CD8-positive, alpha-beta memory T cell (primary cell): Measurements from ENCODE around the gene RBM20. TPM values are rescaled to one million over a fixed set of nuclear protein-coding genes. Genes with fewer than 3 reads are reported as not detected.
"Not testable (repeated sequence)": the region's sequence is repeated elsewhere in the genome, so short reads cannot be mapped to it uniquely, and the experiment has no call there.

ENCODE experiments used
- CTCF ChIA-PET: fragments of 350-600 bp; sonication (Branson Sonifier 250); formaldehyde crosslinking; loops from one replicate; lab custom pipeline; 2021; ENCODE audit warnings: antibody characterized with exemption; lab: Charles Lee
- POLR2A ChIA-PET: fragments of 350-600 bp; sonication (Branson Sonifier 250); formaldehyde crosslinking; loops from one replicate; lab custom pipeline; 2021; ENCODE audit warnings: antibody characterized with exemption; lab: Charles Lee
- DNase-seq, 5 donors: peaks; one replicate each; pipeline versions ENCODE4 v3.0.0 to v3.0.0-alpha.2; 2020 to 2022; ENCODE audit warnings: mixed read lengths in 1 of 5
- H3K27ac ChIP-seq: one replicate; pipeline ENCODE4 v1.7.0; 2013; ENCODE audit warnings: low read depth, mild to moderate bottlenecking, low read length, moderate library complexity
- H3K27me3 ChIP-seq: 2 replicates; pipeline ENCODE4 v1.7.0; 2013; ENCODE audit warnings: low read length, mild to moderate bottlenecking; ENCODE audit not compliant: insufficient read depth, poor library complexity, severe bottlenecking
- H3K36me3 ChIP-seq: 2 replicates; pipeline ENCODE4 v1.7.0; 2013; ENCODE audit warnings: mild to moderate bottlenecking, low read length, moderate library complexity; ENCODE audit not compliant: insufficient read depth
- H3K4me1 ChIP-seq: 2 replicates; pipeline ENCODE4 v1.7.0; 2013; ENCODE audit warnings: mild to moderate bottlenecking, low read length, moderate library complexity; ENCODE audit not compliant: insufficient read depth
- H3K4me3 ChIP-seq: 2 replicates; pipeline ENCODE4 v1.7.0; 2013; ENCODE audit warnings: mild to moderate bottlenecking, low read length
- H3K9me3 ChIP-seq: 2 replicates; pipeline ENCODE4 v1.7.0; 2013; ENCODE audit warnings: mild to moderate bottlenecking, low read length
- H3K27ac Mint-ChIP-seq, 8 donors: one replicate each; pipeline ENCODE4 v1.8.0; 2020 to 2021; ENCODE audit warnings: mixed read lengths in 8 of 8, mild to moderate bottlenecking in 6 of 8, inconsistent platforms in 3 of 8, moderate library complexity in 3 of 8
- H3K27me3 Mint-ChIP-seq, 2 donors: one replicate each; pipeline ENCODE4 v1.8.0; 2020 to 2021; ENCODE audit warnings: mixed read lengths in 2 of 2, mild to moderate bottlenecking in 1 of 2, moderate library complexity in 1 of 2
- H3K36me3 Mint-ChIP-seq, 3 donors: one replicate each; pipeline ENCODE4 v1.8.0; 2020 to 2021; ENCODE audit warnings: mixed read lengths in 3 of 3, inconsistent platforms in 1 of 3, mild to moderate bottlenecking in 1 of 3
- H3K4me1 Mint-ChIP-seq, 3 donors: one replicate each; pipeline ENCODE4 v1.8.0; 2020 to 2021; ENCODE audit warnings: mixed read lengths in 3 of 3, inconsistent platforms in 1 of 3, mild to moderate bottlenecking in 1 of 3
- H3K4me3 Mint-ChIP-seq, 7 donors: one replicate each; pipeline ENCODE4 v1.8.0; 2020 to 2021; ENCODE audit warnings: mixed read lengths in 7 of 7, mild to moderate bottlenecking in 6 of 7, moderate library complexity in 4 of 7, inconsistent platforms in 2 of 7
- H3K9me3 Mint-ChIP-seq, 5 donors: one replicate each; pipeline ENCODE4 v1.8.0; 2020 to 2022; ENCODE audit warnings: mixed read lengths in 5 of 5, mild to moderate bottlenecking in 3 of 5, moderate library complexity in 2 of 5, inconsistent platforms in 1 of 5
- polyA plus RNA-seq: library from polyadenylated mRNA; unstranded; fragments of 300-500 nt; fragmentation: Illumina TruSeq; gene quantifications from one replicate; pipeline ENCODE4 v1.2.3, GENCODE V29; 2021
- total RNA-seq, 2 experiments: library from RNA; stranded (reverse); gene quantifications; one replicate each; pipeline ENCODE4 v1.2.3, GENCODE V29; 2021

Gene RBM20
- total and polyA plus RNA-seq, 3 experiments from 2014 or later = 0.07 to 0.09 TPM; not detected in 1

GRCh38 chr10:110721406-110722038, 77.4 kb downstream of the RBM20 start:
- Histone ChIP-seq H3K9me3 (no peaks in the 10 kb centered on the region), H3K27ac (no peak overlapping the region), H3K27me3 (no peaks in the 10 kb centered on the region), H3K36me3 (no peaks in the 10 kb centered on the region), H3K4me3 (no peak overlapping the region), H3K4me1 (peaks cover 32% of the 10 kb centered on the region)
- H3K9me3 Mint-ChIP-seq = no peaks in the 10 kb centered on the region
- peaks cover 20 to 25% (median 21%) of the 10 kb centered on the region in 3 donors for H3K4me1 Mint-ChIP-seq
- DNase-seq = no peak
- CTCF ChIA-PET = no interaction called here
- no peaks in the 10 kb centered on the region for H3K27me3 Mint-ChIP-seq
- POLR2A ChIA-PET = no interaction called here
- H3K4me3 Mint-ChIP-seq = no peak overlapping the region
- peak overlapping the region in 1 of 8 donors; percentile 2 for H3K27ac Mint-ChIP-seq
- H3K36me3 Mint-ChIP-seq = no peaks in the 10 kb centered on the region

GRCh38 chr10:110723224-110723891, 79.2 kb downstream of the RBM20 start:
- Mint-ChIP-seq H3K36me3 (no peaks in the 10 kb centered on the region), H3K27ac (peak overlapping the region in 1 of 8 donors; percentile 61), H3K9me3 (no peaks in the 10 kb centered on the region), H3K4me3 (peak overlapping the region in 3 of 7 donors; percentile 8 to 49 (median 15)), H3K4me1 (peaks cover 20 to 25% (median 21%) of the 10 kb centered on the region in 3 donors), H3K27me3 (no peaks in the 10 kb centered on the region)
- ChIA-PET CTCF (no interaction called here), POLR2A (no interaction called here)
- Histone ChIP-seq H3K4me3 (no peak overlapping the region), H3K36me3 (no peaks in the 10 kb centered on the region), H3K4me1 (peaks cover 32% of the 10 kb centered on the region), H3K9me3 (no peaks in the 10 kb centered on the region), H3K27me3 (no peaks in the 10 kb centered on the region), H3K27ac (no peak overlapping the region)
- no peak for DNase-seq

- DNase-seq = no peak
- Mint-ChIP-seq H3K9me3 (no peaks in the 10 kb centered on the region), H3K27me3 (peaks cover 0 to 1% of the 10 kb centered on the region in 2 donors), H3K27ac (peak overlapping the region in 7 of 8 donors; percentile 54 to 88 (median 62)), H3K4me3 (peak overlapping the region in 6 of 7 donors; percentile 29 to 52 (median 43)), H3K4me1 (peaks cover 20 to 25% (median 21%) of the 10 kb centered on the region in 3 donors), H3K36me3 (no peaks in the 10 kb centered on the region)
- Histone ChIP-seq H3K4me1 (peaks cover 32% of the 10 kb centered on the region), H3K4me3 (no peak overlapping the region), H3K9me3 (no peaks in the 10 kb centered on the region), H3K27me3 (no peaks in the 10 kb centered on the region), H3K27ac (no peak overlapping the region), H3K36me3 (no peaks in the 10 kb centered on the region)
- ChIA-PET POLR2A (no interaction called here), CTCF (no interaction called here)
These were observed 80.2 kb downstream of the RBM20 start for GRCh38 chr10:110724116-110724921.

GRCh38 chr10:110724937-110725336, 80.8 kb downstream of the RBM20 start:
- Histone ChIP-seq H3K4me1 (peaks cover 32% of the 10 kb centered on the region), H3K27me3 (no peaks in the 10 kb centered on the region), H3K36me3 (no peaks in the 10 kb centered on the region), H3K27ac (no peak overlapping the region), H3K9me3 (no peaks in the 10 kb centered on the region), H3K4me3 (no peak overlapping the region)
- no peak for DNase-seq
- CTCF ChIA-PET = no interaction called here
- peak overlapping the region in 1 of 8 donors; percentile 83 for H3K27ac Mint-ChIP-seq
- POLR2A ChIA-PET = no interaction called here
- H3K4me3 Mint-ChIP-seq = no peak overlapping the region
- no peaks in the 10 kb centered on the region for H3K9me3 Mint-ChIP-seq
- H3K4me1 Mint-ChIP-seq = peaks cover 20 to 25% (median 21%) of the 10 kb centered on the region in 3 donors
- H3K36me3 Mint-ChIP-seq = no peaks in the 10 kb centered on the region
- peaks cover 0 to 1% of the 10 kb centered on the region in 2 donors for H3K27me3 Mint-ChIP-seq

GRCh38 chr10:110725801-110726630, 81.9 kb downstream of the RBM20 start:
- Histone ChIP-seq H3K4me3 (no peak overlapping the region), H3K27ac (no peak overlapping the region), H3K4me1 (peaks cover 32% of the 10 kb centered on the region), H3K9me3 (no peaks in the 10 kb centered on the region), H3K27me3 (no peaks in the 10 kb centered on the region), H3K36me3 (no peaks in the 10 kb centered on the region)
- Mint-ChIP-seq H3K27ac (peak overlapping the region in 1 of 8 donors; percentile 52), H3K9me3 (no peaks in the 10 kb centered on the region), H3K36me3 (peaks cover 0 to 3% (median 0%) of the 10 kb centered on the region in 3 donors), H3K4me1 (peaks cover 20 to 25% (median 21%) of the 10 kb centered on the region in 3 donors), H3K27me3 (peaks cover 1 to 3% of the 10 kb centered on the region in 2 donors), H3K4me3 (peak overlapping the region in 1 of 7 donors; percentile 3)
- no peak for DNase-seq
- CTCF ChIA-PET = no interaction called here
- POLR2A ChIA-PET = no interaction called here

- peaks cover 20 to 25% (median 21%) of the 10 kb centered on the region in 3 donors for H3K4me1 Mint-ChIP-seq
- CTCF ChIA-PET, H3K27ac Mint-ChIP-seq, H3K4me3 ChIP-seq, H3K36me3 ChIP-seq, H3K27me3 ChIP-seq, DNase-seq, H3K9me3 Mint-ChIP-seq, H3K4me3 Mint-ChIP-seq, H3K36me3 Mint-ChIP-seq, H3K27ac ChIP-seq, H3K9me3 ChIP-seq, POLR2A ChIA-PET: not testable (repeated sequence)
- H3K27me3 Mint-ChIP-seq = peaks cover 1 to 20% of the 10 kb centered on the region in 2 donors
- peaks cover 32% of the 10 kb centered on the region for H3K4me1 ChIP-seq
These were observed 83.6 kb downstream of the RBM20 start for GRCh38 chr10:110727785-110728184.

GRCh38 chr10:110730345-110731050, 86.4 kb downstream of the RBM20 start:
- Mint-ChIP-seq H3K4me3 (no peak overlapping the region), H3K4me1 (peaks cover 5 to 9% (median 8%) of the 10 kb centered on the region in 3 donors), H3K9me3 (no peaks in the 10 kb centered on the region), H3K27ac (no peak overlapping the region), H3K27me3 (peaks cover 6 to 43% of the 10 kb centered on the region in 2 donors), H3K36me3 (peaks cover 0 to 3% (median 0%) of the 10 kb centered on the region in 3 donors)
- H3K9me3 ChIP-seq = no peaks in the 10 kb centered on the region
- CTCF ChIA-PET = interaction anchor here (1.2 kb wide), 1 partner anchor 11 kb away, joined by 3 read pairs; no protein-coding TSS in a partner anchor
- H3K36me3 ChIP-seq = no peaks in the 10 kb centered on the region
- no peak overlapping the region for H3K4me3 ChIP-seq
- H3K27ac ChIP-seq = no peak overlapping the region
- DNase-seq = no peak
- no peaks in the 10 kb centered on the region for H3K27me3 ChIP-seq
- peaks cover 8% of the 10 kb centered on the region for H3K4me1 ChIP-seq
- POLR2A ChIA-PET = no interaction called here
